Measurements from ENCODE around the gene CIZ1. TPM values are rescaled to one million over a fixed set of nuclear protein-coding genes. Genes with fewer than 3 reads are reported as not detected.

The CIZ1 gene
- total and polyA plus RNA-seq, 9 of the 15 experiments (the other 6 are each of a cell fraction or from before 2014, with no cell fraction given) = 6.6 to 329 (median 87.8) TPM

- TF ChIP-seq PML (IDR thresholded peaks at IDR 0.05; ENCODE audit: low read length) (peak; percentile 44; the same call in 1 of the 2 replicates), HLTF (IDR thresholded peaks at IDR 0.05) (0 out of 2 replicates have a peak, but pooled peaks have one; percentile 5), MAFK (IDR thresholded peaks at IDR 0.05; ENCODE audit: low read length) (peak; percentile 34; the same call in 1 of the 2 replicates), CTCF (IDR thresholded peaks at IDR 0.05 in 2 of 3, conservative IDR thresholded peaks at IDR 0.05 in 1 of 3; ENCODE audit: insufficient read depth in 2 of 3, low read depth in 1 of 3, low read length in 3 of 3) (peak in 1 of 3 experiments; percentile 22; a peak in 1 of 6 replicates), ZZZ3 (IDR thresholded peaks at IDR 0.05) (no peak), ARID1B (IDR thresholded peaks at IDR 0.05) (no peak)
These were observed 30.8 kb downstream of the CIZ1 start (continued) for GRCh38 chr9:128160603-128160987.

GRCh38 chr9:128159784-128160602 is 31.4 kb downstream of the CIZ1 start, which contains the start of gene BBLN:
Gene BBLN (plus strand): TSS chr9:128160265. CDS start chr9:128160408, 143 bp downstream.
- ATAC-seq (peak; percentile 91), DNase-seq (ENCODE audit: extremely low read depth in 1 of 4, low spot score in 3 of 4) (peak; percentile 99 to 100 (median 100)), FAIRE-seq (peak; percentile 88)
- no peaks in the 10 kb centered on the region for H3K9me1 ChIP-seq (ENCODE audit: control insufficient read depth, insufficient read depth, low read length)
- H3K9ac ChIP-seq (ENCODE audit: insufficient read depth in 1 of 2, low read depth in 2 of 2, low read length in 2 of 2) = peak within 1 kb of the TSS; percentile 90 to 97
- peak within 1 kb of the TSS; percentile 91 for H3K4me2 ChIP-seq (ENCODE audit: insufficient read depth, low read length)
- H3K4me1 ChIP-seq (replicated peaks in 1 of 2; ENCODE audit: control insufficient read depth in 2 of 2, insufficient read depth in 2 of 2, low read length in 2 of 2) = peaks cover 10 to 43% of the 10 kb centered on the region in 2 experiments
- no peaks in the 10 kb centered on the region for H3K9me3 ChIP-seq (replicated peaks; ENCODE audit: control insufficient read depth, insufficient read depth, low read depth, low read length)
- WGBS (ENCODE audit: insufficient coverage, low coverage, missing lambda C conversion rate) = under 1% methylated on average over 75 of the region's 77 CpGs
- no TSS peak for BruUV-seq (replicated peaks)
- peaks cover 18% of the 10 kb centered on the region; the same call in 1 of the 2 replicates for H4K20me1 ChIP-seq (replicated peaks; ENCODE audit: control insufficient read depth, insufficient read depth, low read length)
- ChIA-PET POLR2A (interaction anchor here (0.5 to 11.0 kb wide), 27 partner anchors 9 to 1497 kb away, joined by 3 to 155 read pairs (median 3); partner anchors contain the start of gene CIZ1), CTCF (ENCODE audit: low intra/inter-chr PET ratio) (no interaction called here)
- H3K27ac ChIP-seq (ENCODE audit: extremely low read depth, low read depth, low read length) = peak within 1 kb of the TSS; percentile 90
- peaks cover 34% of the 10 kb centered on the region for H3K36me3 ChIP-seq (ENCODE audit: control insufficient read depth, insufficient read depth, low read length)
- H2AFZ ChIP-seq (ENCODE audit: low read depth, low read length) = peak within 1 kb of the TSS; percentile 96
- in situ Hi-C loops (cut with MboI) (loop anchor here (5.0 kb wide), 1 partner anchor 1522 kb away; no protein-coding TSS in a partner anchor), intact Hi-C loops (cut with micrococcal nuclease) (loop anchor here (1.0 to 5.0 kb wide), 5 partner anchors 31 to 1725 kb away; partner anchors contain the start of genes CIZ1, GOLGA2 and SWI5)
- H3K79me2 ChIP-seq (ENCODE audit: control insufficient read depth, insufficient read depth, low read length) = peaks cover 27% of the 10 kb centered on the region
- H3K4me3 ChIP-seq = peak within 1 kb of the TSS; percentile 72
- no peaks in the 10 kb centered on the region for H3K27me3 ChIP-seq (ENCODE audit: control insufficient read depth in 2 of 2, insufficient read depth in 2 of 2, low read length in 2 of 2)
- TF ChIP-seq ZKSCAN3 (CRISPR knock-in tag; IDR thresholded peaks at IDR 0.05) = no peak
- TF ChIP-seq UBTF (IDR thresholded peaks at IDR 0.05; ENCODE audit: borderline replicate concordance in 1 of 2, low read depth in 2 of 2, low read length in 2 of 2) = peak; percentile 98 to 99
- no peak for TF ChIP-seq ZNF140 (CRISPR knock-in tag; IDR thresholded peaks at IDR 0.05)
- no peak for TF ChIP-seq NFE2 (IDR thresholded peaks at IDR 0.05; ENCODE audit: low read depth)
- TF ChIP-seq HBP1 (CRISPR knock-in tag; IDR thresholded peaks at IDR 0.05) = peak; percentile 47; the same call in 1 of the 2 replicates

Data from K562 (cell line).